GM23338 (cell line): ENCODE results near the gene KLHDC8B. TPM values are rescaled to one million over a fixed set of nuclear protein-coding genes. Genes with fewer than 3 reads are reported as not detected.

Experiments
- ATAC-seq: fragments of 200-7000 bp; cut with Tn5 transposase; 3 replicates; pipeline ENCODE4 v1.9.1; 2020
- DNase-seq: peaks from one replicate; pipeline ENCODE4 v3.0.0-alpha.2; 2015; ENCODE audit warnings: low spot score
- H2AFZ ChIP-seq: fragments of 200-600 bp; sonication (generic); 2 replicates; pipeline ENCODE4 v1.8.0; 2016; ENCODE audit warnings: antibody characterized with exemption, mild to moderate bottlenecking, moderate library complexity
- H3F3A ChIP-seq: fragments of 200-600 bp; sonication (generic); replicated peaks from 2 replicates; pipeline ENCODE4 v1.8.0; 2017; ENCODE audit warnings: antibody characterized with exemption, mixed run types, low read depth
- H3K27ac ChIP-seq: fragments of 200-600 bp; sonication (generic); 2 replicates; pipeline ENCODE4 v1.6.1; 2016; ENCODE audit warnings: low read depth
- H3K27me3 ChIP-seq: fragments of 200-600 bp; sonication (generic); 2 replicates; pipeline ENCODE4 v1.8.0; 2016; ENCODE audit warnings: mild to moderate bottlenecking, mixed run types, moderate library complexity; ENCODE audit not compliant: insufficient read depth
- H3K36me3 ChIP-seq: fragments of 200-600 bp; sonication (generic); 2 replicates; pipeline ENCODE4 v1.8.0; 2016; ENCODE audit warnings: mild to moderate bottlenecking; ENCODE audit not compliant: insufficient read depth
- H3K4me1 ChIP-seq: fragments of 200-600 bp; sonication (generic); 2 replicates; pipeline ENCODE4 v1.8.0; 2016; ENCODE audit warnings: mild to moderate bottlenecking, moderate library complexity; ENCODE audit not compliant: insufficient read depth
- H3K4me2 ChIP-seq: fragments of 200-600 bp; sonication (generic); 2 replicates; pipeline ENCODE4 v1.7.1; 2017; ENCODE audit warnings: mixed run types
- H3K4me3 ChIP-seq: fragments of 200-600 bp; sonication (generic); 2 replicates; pipeline ENCODE4 v1.6.1; 2016; ENCODE audit warnings: mixed run types
- H3K79me2 ChIP-seq: fragments of 200-600 bp; sonication (generic); replicated peaks from 2 replicates; pipeline ENCODE4 v1.8.0; 2017; ENCODE audit warnings: mild to moderate bottlenecking; ENCODE audit not compliant: insufficient read depth
- H3K9me2 ChIP-seq: fragments of 200-600 bp; sonication (generic); 2 replicates; pipeline ENCODE4 v1.8.0; 2017; ENCODE audit not compliant: insufficient read depth
- H4K20me1 ChIP-seq: fragments of 200-600 bp; sonication (generic); replicated peaks from 2 replicates; pipeline ENCODE4 v1.8.0; 2017; ENCODE audit warnings: mild to moderate bottlenecking; ENCODE audit not compliant: insufficient read depth
- H3K27ac Mint-ChIP-seq: 2 replicates; pipeline ENCODE4 v1.8.0; 2020; ENCODE audit warnings: inconsistent platforms, mild to moderate bottlenecking, moderate library complexity, mixed read lengths
- H3K27me3 Mint-ChIP-seq: 3 replicates; pipeline ENCODE4 v1.8.0; 2022; ENCODE audit warnings: low read depth, mild to moderate bottlenecking, moderate library complexity, mixed read lengths, inconsistent platforms; ENCODE audit not compliant: insufficient read depth, poor library complexity
- H3K36me3 Mint-ChIP-seq: 3 replicates; pipeline ENCODE4 v1.8.0; 2021; ENCODE audit warnings: low read depth, mild to moderate bottlenecking, inconsistent platforms, moderate library complexity, mixed read lengths
- H3K4me1 Mint-ChIP-seq: 3 replicates; pipeline ENCODE4 v1.8.0; 2020; ENCODE audit warnings: mild to moderate bottlenecking, inconsistent platforms, mixed read lengths
- H3K4me3 Mint-ChIP-seq: 3 replicates; pipeline ENCODE4 v1.8.0; 2021; ENCODE audit warnings: moderate library complexity, mild to moderate bottlenecking, inconsistent platforms, mixed read lengths
- H3K9me3 Mint-ChIP-seq: 3 replicates; pipeline ENCODE4 v1.8.0; 2020; ENCODE audit warnings: moderate library complexity, mild to moderate bottlenecking, inconsistent platforms, mixed read lengths
- CREB1 ChIP-seq: fragments of 250-450 bp; sonication (Bioruptor Pico); IDR thresholded peaks from 2 replicates; pipeline ENCODE4 v1.5.0; 2020; ENCODE audit warnings: low read depth, mild to moderate bottlenecking, moderate library complexity
- CTCF ChIP-seq, 2 experiments: fragments of 200-600 bp in 1 of 2; sonication (generic) in 1 of 2; conservative IDR thresholded peaks; 2 replicates each; pipeline versions ENCODE4 v1.5.1 to v1.6.1; 2016 to 2017; ENCODE audit warnings: antibody characterized with exemption in 2 of 2, low read depth in 2 of 2, mild to moderate bottlenecking in 2 of 2, moderate library complexity in 1 of 2
- ETS1 ChIP-seq: IDR thresholded peaks from 2 replicates; pipeline ENCODE4 v1.6.1; 2016; ENCODE audit warnings: antibody characterized with exemption
- EZH2 ChIP-seq: fragments of 200-600 bp; sonication (generic); IDR thresholded peaks from one replicate; pipeline ENCODE4 v1.8.0; 2017; ENCODE audit warnings: antibody characterized with exemption, mild to moderate bottlenecking, low read depth; ENCODE audit not compliant: unreplicated experiment
- EZH2phosphoT487 ChIP-seq: fragments of 200-600 bp; sonication (generic); IDR thresholded peaks from one replicate; pipeline ENCODE4 v1.8.1; 2018; ENCODE audit warnings: antibody characterized with exemption; ENCODE audit not compliant: unreplicated experiment
- JUNB ChIP-seq: IDR thresholded peaks from one replicate; pipeline ENCODE4 v1.6.1; 2016; ENCODE audit warnings: antibody characterized with exemption; ENCODE audit not compliant: unreplicated experiment
- NANOG ChIP-seq: IDR thresholded peaks from 2 replicates; pipeline ENCODE4 v1.6.1; 2016; ENCODE audit warnings: antibody characterized with exemption, borderline replicate concordance
- POLR2AphosphoS5 ChIP-seq: IDR thresholded peaks from 2 replicates; pipeline ENCODE4 v1.6.1; 2016; ENCODE audit warnings: antibody characterized with exemption, low read depth
- REST ChIP-seq: IDR thresholded peaks from one replicate; pipeline ENCODE4 v1.6.1; 2018; ENCODE audit warnings: antibody characterized with exemption; ENCODE audit not compliant: unreplicated experiment
- STAT1 ChIP-seq: IDR thresholded peaks from one replicate; pipeline ENCODE4 v1.6.1; 2016; ENCODE audit warnings: antibody characterized with exemption; ENCODE audit not compliant: unreplicated experiment
- ZNF114 ChIP-seq: fragments of 250-450 bp; sonication (Bioruptor Pico); IDR thresholded peaks from 2 replicates; pipeline ENCODE4 v1.5.0; 2020; ENCODE audit warnings: mild to moderate bottlenecking, moderate library complexity
- ZNF331 ChIP-seq: fragments of 250-450 bp; sonication (Bioruptor Pico); IDR thresholded peaks from 2 replicates; pipeline ENCODE4 v1.5.0; 2020; ENCODE audit warnings: low read depth, mild to moderate bottlenecking, moderate library complexity
- polyA plus RNA-seq: library from polyadenylated mRNA; unstranded; fragments of >200 nt; fragmentation: Nextera tagmentation; extraction: Ambion mirVana; gene quantifications from 2 replicates; pipeline ENCODE4 v1.2.1, GENCODE V29; 2016
- total RNA-seq: library from RNA; depleted of rRNA; stranded (reverse); fragments of >200 nt; shearing (Covaris generic); gene quantifications from 2 replicates; pipeline ENCODE4 v1.2.3, GENCODE V29; 2014
- TF ChIP-seq, protein P1 (sequence below): fragments of 250-450 bp; sonication (Bioruptor Pico); IDR thresholded peaks from 2 replicates; pipeline ENCODE4 v1.5.0; 2020; ENCODE audit warnings: mild to moderate bottlenecking, moderate library complexity

The KLHDC8B gene
- total and polyA plus RNA-seq, 2 experiments from 2014 or later, result 4.7 to 11.1 TPM

DNA sequence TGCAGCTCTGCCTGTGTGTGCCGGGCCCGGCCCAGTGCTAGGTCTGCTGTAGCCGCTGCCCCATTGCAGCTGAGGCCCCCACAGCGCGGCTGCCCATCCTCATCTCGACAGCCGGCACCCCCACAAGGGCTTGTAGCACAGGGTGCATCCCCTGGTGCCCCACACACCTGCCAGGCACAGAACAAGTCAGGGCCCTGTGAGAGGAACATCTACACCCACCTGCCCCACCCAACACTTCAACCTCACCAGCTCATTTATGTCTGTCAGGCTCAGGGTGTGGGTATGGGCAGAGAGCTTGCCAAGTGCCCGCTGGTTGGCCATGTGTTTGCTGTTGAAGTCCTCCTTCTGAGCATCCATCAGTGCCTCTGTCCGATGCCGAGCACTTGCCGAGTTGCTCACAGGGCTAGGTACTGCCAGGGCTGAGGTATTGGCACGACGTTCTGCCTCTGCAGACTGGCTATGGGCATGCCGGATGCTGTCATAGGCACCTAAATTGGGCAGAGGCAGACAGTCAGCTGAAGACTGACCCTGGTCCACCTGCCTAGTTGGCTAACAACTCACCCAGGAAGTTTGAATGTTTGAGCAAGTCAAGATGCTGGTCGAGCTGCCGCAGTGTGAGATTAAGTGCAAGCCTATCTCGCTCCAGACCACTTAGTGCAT, 48.4 kb upstream of the KLHDC8B start:
- H3K36me3 Mint-ChIP-seq, result peaks cover 15% of the 10 kb centered on the region
- H2AFZ ChIP-seq, result no peak overlapping the region
- no peaks in the 10 kb centered on the region for H3K9me2 ChIP-seq
- no peak for DNase-seq
- no peak overlapping the region for H3K27ac Mint-ChIP-seq
- H4K20me1 ChIP-seq, result no peaks in the 10 kb centered on the region
- H3K4me1 ChIP-seq, result peaks cover 4% of the 10 kb centered on the region; the same call in 1 of the 2 replicates
- no peak overlapping the region for H3K4me3 ChIP-seq
- no peaks in the 10 kb centered on the region for H3K27me3 ChIP-seq
- H3K27me3 Mint-ChIP-seq, result peaks cover 5% of the 10 kb centered on the region
- H3K4me2 ChIP-seq, result no peak overlapping the region
- H3K4me3 Mint-ChIP-seq, result no peak overlapping the region
- peaks cover 4% of the 10 kb centered on the region; the same call in 2 of the 3 replicates for H3K4me1 Mint-ChIP-seq
- H3K79me2 ChIP-seq, result peaks cover 10% of the 10 kb centered on the region
- no peak for ATAC-seq
- H3K27ac ChIP-seq, result no peak overlapping the region
- TF ChIP-seq, protein P1, sequence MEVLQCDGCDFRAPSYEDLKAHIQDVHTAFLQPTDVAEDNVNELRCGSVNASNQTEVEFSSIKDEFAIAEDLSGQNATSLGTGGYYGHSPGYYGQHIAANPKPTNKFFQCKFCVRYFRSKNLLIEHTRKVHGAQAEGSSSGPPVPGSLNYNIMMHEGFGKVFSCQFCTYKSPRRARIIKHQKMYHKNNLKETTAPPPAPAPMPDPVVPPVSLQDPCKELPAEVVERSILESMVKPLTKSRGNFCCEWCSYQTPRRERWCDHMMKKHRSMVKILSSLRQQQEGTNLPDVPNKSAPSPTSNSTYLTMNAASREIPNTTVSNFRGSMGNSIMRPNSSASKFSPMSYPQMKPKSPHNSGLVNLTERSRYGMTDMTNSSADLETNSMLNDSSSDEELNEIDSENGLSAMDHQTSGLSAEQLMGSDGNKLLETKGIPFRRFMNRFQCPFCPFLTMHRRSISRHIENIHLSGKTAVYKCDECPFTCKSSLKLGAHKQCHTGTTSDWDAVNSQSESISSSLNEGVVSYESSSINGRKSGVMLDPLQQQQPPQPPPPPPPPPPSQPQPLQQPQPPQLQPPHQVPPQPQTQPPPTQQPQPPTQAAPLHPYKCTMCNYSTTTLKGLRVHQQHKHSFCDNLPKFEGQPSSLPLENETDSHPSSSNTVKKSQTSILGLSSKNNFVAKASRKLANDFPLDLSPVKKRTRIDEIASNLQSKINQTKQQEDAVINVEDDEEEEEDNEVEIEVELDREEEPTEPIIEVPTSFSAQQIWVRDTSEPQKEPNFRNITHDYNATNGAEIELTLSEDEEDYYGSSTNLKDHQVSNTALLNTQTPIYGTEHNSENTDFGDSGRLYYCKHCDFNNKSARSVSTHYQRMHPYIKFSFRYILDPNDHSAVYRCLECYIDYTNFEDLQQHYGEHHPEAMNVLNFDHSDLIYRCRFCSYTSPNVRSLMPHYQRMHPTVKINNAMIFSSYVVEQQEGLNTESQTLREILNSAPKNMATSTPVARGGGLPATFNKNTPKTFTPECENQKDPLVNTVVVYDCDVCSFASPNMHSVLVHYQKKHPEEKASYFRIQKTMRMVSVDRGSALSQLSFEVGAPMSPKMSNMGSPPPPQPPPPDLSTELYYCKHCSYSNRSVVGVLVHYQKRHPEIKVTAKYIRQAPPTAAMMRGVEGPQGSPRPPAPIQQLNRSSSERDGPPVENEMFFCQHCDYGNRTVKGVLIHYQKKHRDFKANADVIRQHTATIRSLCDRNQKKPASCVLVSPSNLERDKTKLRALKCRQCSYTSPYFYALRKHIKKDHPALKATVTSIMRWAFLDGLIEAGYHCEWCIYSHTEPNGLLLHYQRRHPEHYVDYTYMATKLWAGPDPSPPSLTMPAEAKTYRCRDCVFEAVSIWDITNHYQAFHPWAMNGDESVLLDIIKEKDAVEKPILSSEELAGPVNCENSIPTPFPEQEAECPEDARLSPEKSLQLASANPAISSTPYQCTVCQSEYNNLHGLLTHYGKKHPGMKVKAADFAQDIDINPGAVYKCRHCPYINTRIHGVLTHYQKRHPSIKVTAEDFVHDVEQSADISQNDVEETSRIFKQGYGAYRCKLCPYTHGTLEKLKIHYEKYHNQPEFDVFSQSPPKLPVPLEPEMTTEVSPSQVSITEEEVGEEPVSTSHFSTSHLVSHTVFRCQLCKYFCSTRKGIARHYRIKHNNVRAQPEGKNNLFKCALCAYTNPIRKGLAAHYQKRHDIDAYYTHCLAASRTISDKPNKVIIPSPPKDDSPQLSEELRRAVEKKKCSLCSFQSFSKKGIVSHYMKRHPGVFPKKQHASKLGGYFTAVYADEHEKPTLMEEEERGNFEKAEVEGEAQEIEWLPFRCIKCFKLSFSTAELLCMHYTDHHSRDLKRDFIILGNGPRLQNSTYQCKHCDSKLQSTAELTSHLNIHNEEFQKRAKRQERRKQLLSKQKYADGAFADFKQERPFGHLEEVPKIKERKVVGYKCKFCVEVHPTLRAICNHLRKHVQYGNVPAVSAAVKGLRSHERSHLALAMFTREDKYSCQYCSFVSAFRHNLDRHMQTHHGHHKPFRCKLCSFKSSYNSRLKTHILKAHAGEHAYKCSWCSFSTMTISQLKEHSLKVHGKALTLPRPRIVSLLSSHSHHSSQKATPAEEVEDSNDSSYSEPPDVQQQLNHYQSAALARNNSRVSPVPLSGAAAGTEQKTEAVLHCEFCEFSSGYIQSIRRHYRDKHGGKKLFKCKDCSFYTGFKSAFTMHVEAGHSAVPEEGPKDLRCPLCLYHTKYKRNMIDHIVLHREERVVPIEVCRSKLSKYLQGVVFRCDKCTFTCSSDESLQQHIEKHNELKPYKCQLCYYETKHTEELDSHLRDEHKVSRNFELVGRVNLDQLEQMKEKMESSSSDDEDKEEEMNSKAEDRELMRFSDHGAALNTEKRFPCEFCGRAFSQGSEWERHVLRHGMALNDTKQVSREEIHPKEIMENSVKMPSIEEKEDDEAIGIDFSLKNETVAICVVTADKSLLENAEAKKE, result no peak
- TF ChIP-seq JUNB, result no peak
- TF ChIP-seq CREB1, result no peak
- no peak for TF ChIP-seq STAT1
- TF ChIP-seq CTCF (conservative IDR thresholded peaks at IDR 0.05; ENCODE audit: low read depth in 2 of 2), result no peak
- TF ChIP-seq ZNF331 (CRISPR knock-in tag), result no peak
- no peak for TF ChIP-seq ZNF114 (CRISPR knock-in tag)
- no peak for TF ChIP-seq REST
- TF ChIP-seq EZH2phosphoT487, result no peak
- no peak for TF ChIP-seq ETS1
- no peak for TF ChIP-seq NANOG
- TF ChIP-seq EZH2, result no peak
- TF ChIP-seq POLR2AphosphoS5, result no peak
- H3K9me3 Mint-ChIP-seq, result no peaks in the 10 kb centered on the region; the same call in 2 of the 3 replicates
- no peaks in the 10 kb centered on the region; the same call in 1 of the 2 replicates for H3K36me3 ChIP-seq
- H3F3A ChIP-seq, result peaks cover 21% of the 10 kb centered on the region
